A549 treated with DMSO at 1 μM for 4 hours (cell line): ENCODE results near the gene SLC6A13. TPM values are rescaled to one million over a fixed set of nuclear protein-coding genes. Genes with fewer than 3 reads are reported as not detected.

Experiments used
- total RNA-seq: library from RNA; stranded (reverse); fragments of 200-300 nt; extraction: Qiagen RNA extraction; gene quantifications from 5 replicates; pipeline ENCODE4 v1.2.3, GENCODE V29; 2022; ENCODE audit warnings: low read depth

SLC6A13 gene
- total RNA-seq, result 0.22 to 0.61 TPM (median 0.39 TPM) in 5 replicates

DNA sequence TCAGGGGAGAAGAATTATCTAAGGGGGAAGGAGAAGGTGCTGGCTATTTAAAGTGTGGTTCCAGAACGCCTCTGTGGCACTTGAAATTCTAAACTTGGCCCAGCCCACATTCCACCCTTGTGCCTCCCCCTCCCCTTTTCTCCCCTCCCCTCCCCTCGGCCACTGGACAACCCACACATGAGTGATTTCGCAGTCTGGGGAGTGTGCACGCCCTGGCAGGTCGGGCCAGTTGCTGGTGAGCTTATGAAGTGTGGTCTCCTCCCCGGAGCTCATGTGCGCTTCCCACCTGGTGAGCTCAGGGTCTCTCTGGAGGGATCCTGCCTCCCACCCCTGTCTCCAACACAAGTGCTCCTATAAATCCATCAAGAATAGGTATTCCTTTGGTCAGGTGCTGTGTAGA is at the start of gene SLC6A13:
TSS of gene SLC6A13 (minus strand) at position 20 of the 400 bp plus-strand sequence. CDS start 2,784 bp downstream, outside the sequence.

DNA sequence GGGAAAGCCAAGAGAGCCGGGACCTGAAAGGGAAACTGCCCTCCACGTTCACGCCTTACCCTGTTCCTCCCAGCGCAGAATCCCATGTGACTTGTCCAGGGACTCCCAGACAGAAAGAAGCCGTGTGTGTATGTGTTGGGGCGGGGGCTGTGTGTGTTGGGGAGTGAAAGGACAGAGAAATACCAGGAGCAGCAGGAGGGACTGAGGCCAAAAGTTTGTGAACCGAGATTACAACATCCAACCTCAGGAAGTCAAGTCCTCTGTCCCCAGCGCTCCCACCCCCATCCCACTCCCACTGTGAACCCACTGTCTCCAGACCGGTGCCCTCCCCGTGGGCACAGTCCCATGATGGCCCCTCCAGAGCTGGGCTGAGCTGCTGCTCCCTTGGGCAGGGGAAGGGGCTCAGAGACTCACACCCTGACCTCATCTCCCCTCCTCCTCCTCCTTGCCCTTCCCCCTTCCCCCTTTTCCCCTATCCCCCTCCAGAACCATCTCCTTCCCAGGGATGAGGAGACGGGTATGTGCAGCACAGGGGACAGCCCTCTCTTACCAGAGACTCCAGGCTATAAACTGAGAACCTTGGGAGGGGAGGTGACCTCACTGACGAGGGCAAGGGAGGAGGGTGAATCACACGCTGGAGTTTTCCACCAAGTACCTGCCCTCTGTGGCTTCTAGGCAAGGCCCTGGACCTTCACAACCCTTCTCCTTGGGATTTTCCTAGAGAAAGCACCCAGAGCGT is 48.5 kb downstream of the SLC6A13 start, which contains the start of gene SLC6A12:
TSS of gene SLC6A12 (minus strand) at position 155 of the 739 bp plus-strand sequence. CDS start 4,171 bp downstream, outside the sequence.

Other genes with a start within 250 kb of the SLC6A13 start
- gene IQSEC3, start 196.1 kb downstream of the SLC6A13 start, total RNA-seq, result 0.01 TPM in 2 of 5 replicates, not detected in the others
- gene SLC6A12, start 48.7 kb downstream of the SLC6A13 start, total RNA-seq, result 0.91 to 2.2 TPM (median 1.0 TPM) in 5 replicates
- 17.4 to 26.5 TPM (median 24.5 TPM) in 5 replicates for gene KDM5A, start 126.5 kb upstream of the SLC6A13 start, total RNA-seq
- gene CCDC77, start 138.8 kb upstream of the SLC6A13 start, total RNA-seq, result 10.8 to 17.8 TPM (median 15.2 TPM) in 5 replicates
- 0.48 to 1.5 TPM (median 0.97 TPM) in 5 replicates for gene B4GALNT3, start 197.1 kb upstream of the SLC6A13 start, total RNA-seq